Measurements from ENCODE around the gene USP6.
"Not testable (repeated sequence)": the region's sequence is repeated elsewhere in the genome, so short reads cannot be mapped to it uniquely, and the experiment has no call there.

USP6 gene

DNA sequence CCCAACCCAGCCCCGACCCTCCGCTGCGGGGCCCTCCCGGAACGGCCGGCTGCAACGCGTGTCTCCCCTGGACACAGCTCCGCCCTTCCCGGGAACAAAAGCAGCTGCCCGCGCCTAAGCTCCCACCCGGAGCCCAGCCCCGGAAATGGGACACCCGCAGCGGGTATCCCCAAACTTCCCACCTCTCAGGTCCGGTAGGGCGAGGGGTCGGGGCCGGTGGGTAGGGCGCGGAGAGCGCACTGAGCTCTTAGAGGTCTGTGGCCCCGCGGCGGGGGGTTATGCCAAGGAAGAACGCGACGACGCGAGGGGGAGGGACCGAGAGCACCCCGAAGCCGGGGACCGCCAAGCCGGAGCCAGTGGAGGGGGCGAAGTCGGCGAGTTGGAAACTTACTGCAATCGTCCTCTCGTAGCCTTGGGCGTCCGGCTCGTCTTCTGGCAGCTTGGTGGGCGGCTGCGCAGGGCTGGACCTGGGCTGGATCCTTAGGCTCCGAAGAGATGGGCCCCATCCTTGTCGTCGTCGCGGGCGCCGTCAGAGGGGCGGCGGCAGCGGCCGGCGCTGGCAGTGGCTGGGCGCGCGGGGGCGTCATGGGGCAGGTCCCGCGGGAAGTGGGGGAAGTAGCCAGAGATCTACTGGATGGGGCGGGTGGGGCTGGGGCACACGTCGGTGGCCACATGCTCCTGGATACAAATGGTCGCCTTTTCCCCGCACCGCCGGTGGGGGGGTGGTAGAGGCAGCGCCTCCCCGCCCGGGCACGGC lies 6.9 kb downstream of the USP6 start:
- no peak for DNase-seq

DNA sequence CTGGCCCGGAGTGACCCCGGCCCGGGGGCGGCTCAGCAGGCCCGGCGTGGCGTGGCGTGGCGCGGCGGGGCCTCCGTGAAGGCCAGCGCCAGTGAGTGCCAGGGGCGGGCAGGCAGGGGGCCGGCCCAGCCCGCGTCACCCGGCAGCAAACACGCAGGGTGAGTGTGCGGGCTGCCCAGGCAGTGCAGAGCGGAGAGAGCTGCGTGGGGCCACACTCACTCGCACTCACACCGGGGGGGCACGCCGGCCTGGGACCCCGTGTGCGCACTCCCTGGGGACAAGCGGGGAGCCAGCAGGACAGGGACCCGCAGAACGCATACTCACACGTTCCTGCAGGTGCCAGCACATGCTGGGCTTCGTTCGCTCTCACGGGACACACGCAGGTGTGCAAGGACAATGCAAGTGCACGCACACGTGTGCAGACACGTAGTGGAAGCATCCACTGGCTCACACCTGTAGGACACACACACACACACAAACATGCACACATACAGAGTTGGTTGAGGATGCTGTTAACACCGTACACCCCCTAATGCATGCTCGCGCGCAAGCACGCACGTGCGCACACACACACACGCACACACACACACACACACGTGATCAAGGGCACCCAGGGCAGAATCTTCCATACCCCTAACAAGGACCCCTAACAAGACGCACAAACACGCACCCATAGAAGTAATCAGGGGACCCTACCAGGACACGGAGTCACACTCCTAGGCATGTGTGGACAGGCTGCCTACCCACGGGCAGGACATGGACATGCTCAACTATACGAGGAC lies 7.7 kb downstream of the USP6 start:
- DNase-seq, result no peak

DNA sequence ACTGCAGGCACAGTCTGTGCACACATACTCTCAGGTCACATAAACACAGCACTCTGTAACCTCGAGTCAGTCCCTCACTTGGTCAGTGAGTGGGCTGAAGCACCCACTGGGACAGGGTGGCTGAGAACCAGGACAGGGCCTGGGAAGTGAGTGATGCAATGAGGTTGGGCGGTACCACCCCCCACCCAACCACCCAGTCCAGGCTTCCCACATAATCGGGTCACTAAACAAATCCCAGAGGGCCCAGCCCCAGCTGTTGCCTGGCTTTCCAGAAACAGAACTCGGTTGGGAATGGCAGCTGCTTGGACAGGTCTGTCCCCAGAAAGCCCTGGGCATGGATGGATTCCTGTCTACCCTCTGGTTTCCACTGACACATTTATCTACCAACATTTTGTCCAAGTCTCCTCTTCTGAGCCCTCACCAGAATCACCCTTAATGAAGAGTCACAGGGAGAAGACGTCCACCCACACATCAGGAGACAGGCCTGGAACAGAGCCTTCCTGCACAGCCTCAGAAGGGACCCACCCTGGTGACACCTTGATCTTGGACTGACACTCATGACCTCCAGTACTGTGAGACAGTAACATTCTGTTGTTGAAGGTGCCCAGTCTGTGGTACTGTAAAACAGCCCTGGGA lies 8.4 kb downstream of the USP6 start:
- not testable (repeated sequence) for DNase-seq

DNA sequence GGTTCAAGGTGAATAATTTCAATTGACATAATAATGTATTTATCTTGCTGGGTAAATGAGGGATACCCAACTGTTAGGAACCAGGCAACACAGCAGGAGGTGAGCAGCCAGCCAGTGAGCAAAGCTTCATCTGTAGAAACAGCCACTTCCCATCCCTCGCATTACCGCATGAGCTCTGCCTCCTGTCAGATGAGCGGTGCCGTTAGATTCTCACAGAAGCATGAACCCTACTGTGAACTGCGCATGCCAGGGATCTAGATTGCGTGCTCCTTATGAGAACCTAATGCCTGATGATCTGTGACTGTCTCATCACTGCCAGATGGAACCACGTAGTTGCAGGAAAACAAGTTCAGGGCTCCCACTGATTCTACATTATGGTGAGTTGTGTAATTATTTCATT lies 9.1 kb downstream of the USP6 start:
- not testable (repeated sequence) for DNase-seq

DNA sequence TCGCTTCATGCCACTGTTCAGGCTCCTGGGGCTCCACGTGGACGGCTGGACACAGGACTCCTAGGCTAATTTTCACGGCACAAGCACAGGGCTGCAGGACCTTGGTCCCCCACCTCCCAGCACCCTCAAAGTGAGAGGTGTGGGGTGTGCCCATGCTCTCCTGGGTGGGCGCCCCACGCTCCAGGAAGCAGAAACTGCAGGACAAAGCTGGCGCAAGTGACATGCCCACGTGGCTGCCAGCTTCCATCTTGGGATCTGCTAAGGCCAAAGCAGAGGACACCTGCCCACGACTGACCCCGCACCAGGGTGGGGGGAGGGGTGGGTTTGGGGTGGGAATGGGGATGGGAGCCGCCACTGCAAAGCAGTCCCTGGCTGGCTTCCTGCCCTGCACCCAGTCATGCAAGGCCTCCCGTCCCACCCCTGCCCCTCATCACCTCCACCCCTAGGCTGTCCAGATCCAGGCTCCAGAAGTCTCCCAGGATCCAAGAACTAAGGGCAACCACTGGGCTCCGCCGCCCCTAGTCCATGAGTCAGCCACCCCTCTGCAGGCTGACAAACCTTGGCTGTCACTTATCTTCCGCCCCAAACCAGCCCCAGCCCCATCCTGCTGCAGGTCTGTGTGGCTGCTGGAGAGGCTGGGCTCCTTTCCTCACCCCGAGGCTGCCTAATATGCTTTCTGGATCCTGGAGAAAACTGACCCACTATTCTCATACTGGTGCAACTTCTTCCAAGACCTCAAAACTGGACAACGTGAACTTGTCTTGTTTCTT lies 11.1 kb downstream of the USP6 start:
- DNase-seq, result no peak

DNA sequence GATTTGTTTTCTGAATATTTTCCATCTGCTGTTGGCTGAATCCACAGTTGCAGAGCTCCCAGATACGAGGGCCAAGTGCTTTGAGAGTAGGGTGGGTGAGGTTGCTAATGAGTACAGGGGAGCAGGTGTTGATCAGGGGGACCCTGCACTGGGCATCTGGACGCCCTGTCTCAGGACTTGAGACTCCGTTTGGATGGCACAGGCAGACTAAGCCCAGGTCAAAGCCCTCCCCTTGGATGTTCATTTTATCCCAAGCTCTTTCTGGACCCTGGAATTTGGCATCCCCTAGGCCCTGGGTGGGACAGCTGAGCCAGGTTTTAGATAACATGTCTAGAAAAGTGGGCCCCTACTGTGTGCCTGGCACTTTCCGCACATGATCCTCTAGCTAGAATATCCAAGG lies 12.1 kb downstream of the USP6 start:
- no peak for DNase-seq

DNA sequence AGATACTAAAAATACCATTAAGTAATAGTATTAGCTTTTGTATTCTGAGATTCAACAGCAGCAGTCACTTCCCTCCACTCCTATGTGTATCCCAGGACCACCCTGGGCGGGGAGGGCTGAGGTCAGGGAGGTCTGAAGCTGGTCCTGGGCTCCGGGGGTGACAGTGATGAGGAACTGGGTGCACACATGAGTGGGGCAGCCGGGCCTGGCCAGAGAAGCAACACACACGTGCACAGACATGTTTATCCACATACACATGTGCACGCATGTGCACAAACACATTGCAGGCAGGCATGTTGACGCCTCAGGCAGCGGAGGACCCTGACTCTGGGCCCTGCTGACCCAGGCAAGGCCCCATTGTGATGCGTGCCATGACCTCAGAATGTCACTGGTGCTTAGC lies 12.6 kb downstream of the USP6 start:
- not testable (repeated sequence) for DNase-seq

DNA sequence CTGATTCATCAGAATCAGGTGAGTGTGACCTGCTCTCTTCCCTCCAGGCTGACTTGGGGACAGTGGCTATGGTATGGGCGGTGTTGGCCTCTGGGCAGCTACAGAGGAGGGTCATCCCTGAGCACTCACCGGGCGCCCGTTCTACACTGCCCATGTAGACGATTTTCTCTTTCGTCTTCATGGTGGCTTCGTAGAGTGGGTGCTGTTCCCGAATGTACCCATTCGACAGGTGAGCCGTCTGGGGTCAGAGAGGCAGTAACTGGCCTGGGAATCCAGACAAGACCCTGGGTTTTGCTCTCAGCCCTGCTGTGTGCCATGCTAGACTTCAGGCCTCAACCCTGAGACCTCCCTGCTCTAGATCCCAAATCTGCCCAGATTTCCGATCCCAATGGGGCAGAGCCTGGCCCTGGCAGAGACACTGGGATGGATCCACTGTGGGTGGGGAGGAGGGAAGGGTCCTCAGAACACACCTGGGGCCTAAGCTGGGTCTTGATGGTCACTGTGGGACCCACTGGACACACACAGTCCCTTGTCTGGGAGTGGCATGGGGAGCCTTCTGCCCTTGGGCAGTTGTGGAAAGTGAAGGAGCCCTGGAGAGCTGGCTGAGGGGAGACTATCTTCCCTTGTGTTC lies 13.2 kb downstream of the USP6 start:
- no peak for DNase-seq

DNA sequence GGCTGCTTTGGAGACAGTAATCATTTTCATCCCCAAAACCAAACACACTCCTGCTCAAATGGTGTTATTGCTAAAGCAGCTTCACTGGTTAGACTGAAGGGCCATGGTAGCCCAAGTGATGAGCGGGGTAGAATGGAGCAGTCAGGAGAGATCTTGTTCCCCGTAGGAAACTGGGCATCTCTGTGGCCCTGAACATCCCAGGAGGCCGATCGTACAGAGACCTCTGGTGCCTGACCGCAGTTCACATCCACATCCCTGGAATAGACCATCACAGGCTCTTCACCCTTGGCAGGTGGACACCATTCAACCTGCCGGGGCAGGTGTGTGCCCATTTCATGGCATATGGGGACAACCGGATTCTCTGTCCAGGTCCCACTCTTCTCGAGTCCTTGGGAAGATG lies 13.9 kb downstream of the USP6 start:
- not testable (repeated sequence) for DNase-seq

DNA sequence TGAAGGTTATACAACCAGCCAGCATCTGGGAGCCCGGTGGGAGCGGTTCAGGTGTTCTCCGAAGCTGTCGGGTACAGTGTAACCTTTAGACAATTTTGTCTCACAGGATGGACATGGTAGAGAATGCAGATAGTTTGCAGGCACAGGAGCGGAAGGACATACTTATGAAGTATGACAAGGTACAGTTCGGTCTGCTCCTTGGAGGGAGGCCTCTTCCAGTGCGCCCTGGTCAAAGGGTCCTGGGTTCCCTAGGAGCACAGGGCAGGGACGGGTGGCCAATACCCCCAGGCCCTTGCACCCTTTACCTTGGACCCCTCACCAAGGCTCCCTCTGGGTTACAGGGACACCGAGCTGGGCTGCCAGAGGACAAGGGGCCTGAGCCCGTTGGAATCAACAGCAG lies 14.4 kb downstream of the USP6 start:
- DNase-seq, result not testable (repeated sequence)

DNA sequence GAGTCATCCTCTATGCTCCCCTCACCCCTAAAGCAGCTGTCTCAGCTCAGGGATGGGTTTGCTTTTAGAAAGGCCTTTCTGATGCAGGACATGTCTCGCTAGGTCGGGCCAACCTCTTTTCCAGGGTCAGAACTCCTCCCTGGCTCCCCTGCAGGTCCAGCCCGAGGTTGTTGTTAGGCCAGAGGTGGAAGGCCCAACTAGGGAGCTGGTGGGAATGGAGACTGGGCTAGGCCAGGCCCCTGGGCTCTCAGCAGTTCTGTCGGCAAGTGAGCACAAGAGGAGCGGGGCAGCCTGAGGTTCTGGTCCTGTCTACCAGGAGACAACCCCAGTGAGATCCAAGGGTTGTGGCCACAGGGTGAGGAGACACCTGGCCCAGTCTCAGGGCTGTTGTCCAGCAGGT lies 14.9 kb downstream of the USP6 start:
- DNase-seq, result not testable (repeated sequence)

DNA sequence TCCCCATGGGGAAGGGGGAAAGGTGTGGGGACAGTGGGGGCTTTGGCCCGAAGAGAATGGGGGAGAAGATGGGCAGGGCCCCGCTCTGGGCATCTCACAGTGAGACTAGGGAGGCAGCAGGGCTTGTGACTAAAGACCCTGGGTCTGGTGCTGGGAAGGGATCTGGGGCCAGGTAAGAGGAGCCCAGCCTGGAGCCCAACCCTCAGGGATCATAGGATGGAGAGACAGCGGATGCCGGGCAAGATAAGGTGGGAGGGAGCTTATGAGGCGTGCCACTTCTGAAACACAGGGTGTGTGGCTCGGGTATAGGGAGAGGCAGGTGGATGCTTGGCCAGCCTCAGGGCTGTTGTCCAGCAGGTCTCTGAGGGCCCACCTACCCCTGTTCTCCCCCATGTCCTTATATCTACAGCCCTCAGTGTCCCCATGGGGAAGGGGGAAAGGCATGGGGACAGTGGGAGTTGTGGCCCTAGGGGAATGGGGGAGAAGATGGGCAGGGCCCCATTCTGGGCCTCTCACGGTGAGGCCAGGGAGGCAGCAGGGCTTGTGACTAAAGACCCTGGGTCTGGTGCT lies 15.4 kb downstream of the USP6 start:
- no peak for DNase-seq

DNA sequence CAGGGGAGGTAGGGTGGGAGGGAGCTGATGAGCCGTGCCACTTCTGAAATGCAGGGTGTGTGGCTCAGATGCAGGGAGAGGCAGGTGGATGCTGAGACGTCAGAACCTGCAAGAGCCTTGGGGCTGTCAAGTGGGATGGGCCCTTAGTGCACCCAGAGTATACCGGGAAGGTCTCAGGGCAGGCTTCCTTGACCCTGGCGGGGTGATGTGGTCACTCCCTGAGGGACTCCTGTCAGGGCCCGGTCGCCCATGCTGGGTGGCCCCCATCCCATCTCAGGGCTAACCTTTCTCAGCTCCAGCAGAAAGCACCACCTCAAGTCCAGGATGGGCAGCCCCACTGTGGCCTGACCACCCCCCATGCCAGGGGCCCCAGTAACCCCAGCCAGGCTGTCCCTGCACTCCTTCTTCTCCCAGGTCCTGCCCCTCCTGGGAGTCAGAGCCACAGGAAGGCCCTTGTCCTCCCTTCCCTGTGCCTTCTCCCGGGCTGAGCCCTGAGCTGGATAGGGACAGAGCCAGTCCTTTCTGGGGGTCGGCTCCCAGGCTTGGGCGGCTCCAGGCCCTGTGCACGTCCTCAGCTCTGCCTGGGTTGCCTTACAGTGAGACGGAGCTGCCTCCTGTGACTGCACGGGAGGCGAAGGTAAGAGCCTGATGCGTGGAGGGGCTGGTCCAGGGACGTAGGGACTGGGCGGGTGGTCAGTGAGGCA lies 16.1 kb downstream of the USP6 start:
- not testable (repeated sequence) for DNase-seq

DNA sequence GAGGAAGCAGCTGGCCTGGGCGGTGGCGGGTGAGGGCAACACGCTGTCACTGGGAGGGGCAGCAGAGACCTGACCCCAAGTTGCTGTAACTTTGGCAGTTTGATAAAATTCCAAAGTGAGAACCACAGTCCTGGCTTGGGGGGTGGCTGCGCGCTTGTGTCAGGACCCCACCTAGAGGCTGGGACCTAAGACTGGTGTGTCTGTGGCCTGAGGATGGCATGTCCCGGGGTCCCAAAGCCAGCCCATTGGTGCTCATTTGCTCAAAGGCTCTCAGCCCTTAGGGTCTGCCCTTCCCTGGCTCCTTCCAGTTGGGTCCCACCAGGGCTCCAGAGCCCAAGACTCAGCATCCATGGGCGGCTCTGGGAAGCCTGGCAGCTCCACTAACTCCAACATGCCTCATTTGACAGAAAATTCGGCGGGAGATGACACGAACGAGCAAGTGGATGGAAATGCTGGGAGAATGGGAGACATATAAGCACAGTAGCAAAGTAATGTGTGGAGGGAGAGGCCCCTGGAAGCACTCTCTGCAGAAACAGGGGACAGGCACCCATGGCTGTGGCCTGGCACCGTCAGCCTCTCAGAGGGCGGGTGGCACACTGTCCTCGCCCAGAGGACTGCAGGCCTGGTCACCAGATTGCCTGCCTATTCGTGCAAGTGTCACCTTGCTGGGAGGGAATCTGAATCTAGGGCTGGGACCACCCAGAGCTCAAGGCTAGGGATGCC lies 16.8 kb downstream of the USP6 start:
- not testable (repeated sequence) for DNase-seq

DNA sequence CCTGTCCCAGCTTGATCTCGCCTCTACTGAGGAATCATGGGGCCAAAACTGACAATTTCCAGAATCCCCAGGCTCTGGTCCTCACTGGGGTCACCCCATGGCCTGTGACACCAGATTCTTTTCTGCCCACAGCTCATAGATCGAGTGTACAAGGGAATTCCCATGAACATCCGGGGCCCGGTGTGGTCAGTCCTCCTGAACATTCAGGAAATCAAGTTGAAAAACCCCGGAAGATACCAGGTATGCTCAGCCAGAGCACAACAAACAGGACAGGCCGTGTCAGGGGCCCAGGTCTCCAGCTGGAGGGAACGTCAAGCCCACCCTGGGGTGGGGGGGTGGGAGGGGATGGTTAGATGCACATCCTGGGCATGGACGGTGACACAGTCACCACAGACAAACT lies 17.5 kb downstream of the USP6 start:
- no peak for DNase-seq

DNA sequence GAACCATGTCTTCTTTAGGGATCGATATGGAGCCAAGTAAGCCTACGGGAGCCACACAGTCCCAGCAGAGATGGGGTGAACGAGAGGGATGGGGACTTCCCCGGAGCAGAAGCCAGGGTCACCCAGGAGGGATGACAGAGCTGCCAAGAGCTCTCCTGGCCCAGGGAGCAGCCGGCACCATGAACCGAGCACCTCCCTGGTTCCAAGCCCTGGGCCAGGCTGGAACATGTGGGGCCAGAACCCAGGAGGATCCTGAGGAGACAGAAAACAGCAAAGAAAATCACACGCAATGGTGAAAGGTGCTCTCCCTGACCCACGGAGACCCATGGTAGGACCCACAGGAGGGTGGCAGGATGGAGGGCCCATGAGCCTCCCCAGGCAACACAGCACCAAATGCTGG lies 18.1 kb downstream of the USP6 start:
- not testable (repeated sequence) for DNase-seq

DNA sequence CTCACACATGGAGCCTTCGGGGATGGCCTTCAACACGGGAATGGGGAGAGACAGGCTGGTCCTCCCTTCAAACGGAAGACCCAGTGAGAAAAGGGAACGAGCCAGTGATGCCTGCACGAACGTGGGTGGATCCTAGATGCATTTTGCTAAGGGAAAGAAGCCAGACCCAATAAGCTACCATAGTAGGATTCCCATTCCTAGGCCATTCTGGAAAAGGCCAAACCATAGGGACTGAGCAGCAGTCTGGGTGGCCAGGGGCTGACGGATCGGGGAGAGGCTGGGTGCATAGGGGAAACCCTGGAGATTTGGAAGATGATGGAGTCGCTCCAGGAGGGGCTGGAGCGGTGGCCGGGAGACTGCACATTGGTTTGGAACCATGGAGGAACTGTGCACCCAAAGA lies 18.7 kb downstream of the USP6 start:
- not testable (repeated sequence) for DNase-seq

DNA sequence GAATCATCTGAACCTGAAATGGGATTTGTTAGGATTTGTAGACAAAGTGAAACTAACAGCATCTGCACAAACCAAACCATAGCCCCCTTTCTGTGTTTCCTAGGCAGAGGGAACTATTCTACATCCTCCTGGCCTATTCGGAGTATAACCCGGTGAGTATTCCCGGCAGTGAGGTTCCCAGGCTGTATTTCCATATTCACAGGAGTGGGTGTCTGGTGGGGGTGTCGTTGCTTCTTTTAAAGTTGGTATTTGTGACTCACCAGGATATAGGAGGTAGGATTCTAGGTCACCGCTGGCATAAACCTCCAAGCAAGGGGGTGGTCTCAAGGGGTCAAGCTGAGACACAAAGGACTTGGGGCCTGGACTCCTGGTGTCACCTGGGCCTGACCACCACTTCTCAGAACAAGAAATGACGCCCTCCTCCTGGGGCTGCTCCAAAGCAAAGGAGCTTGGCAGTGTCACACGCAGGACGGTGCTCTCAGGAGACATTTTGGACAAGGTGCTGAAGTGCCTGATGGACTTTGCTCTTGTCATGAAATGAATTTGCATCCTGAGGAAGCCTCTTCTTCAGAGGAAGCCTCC lies 19.4 kb downstream of the USP6 start:
- DNase-seq, result not testable (repeated sequence)

DNA sequence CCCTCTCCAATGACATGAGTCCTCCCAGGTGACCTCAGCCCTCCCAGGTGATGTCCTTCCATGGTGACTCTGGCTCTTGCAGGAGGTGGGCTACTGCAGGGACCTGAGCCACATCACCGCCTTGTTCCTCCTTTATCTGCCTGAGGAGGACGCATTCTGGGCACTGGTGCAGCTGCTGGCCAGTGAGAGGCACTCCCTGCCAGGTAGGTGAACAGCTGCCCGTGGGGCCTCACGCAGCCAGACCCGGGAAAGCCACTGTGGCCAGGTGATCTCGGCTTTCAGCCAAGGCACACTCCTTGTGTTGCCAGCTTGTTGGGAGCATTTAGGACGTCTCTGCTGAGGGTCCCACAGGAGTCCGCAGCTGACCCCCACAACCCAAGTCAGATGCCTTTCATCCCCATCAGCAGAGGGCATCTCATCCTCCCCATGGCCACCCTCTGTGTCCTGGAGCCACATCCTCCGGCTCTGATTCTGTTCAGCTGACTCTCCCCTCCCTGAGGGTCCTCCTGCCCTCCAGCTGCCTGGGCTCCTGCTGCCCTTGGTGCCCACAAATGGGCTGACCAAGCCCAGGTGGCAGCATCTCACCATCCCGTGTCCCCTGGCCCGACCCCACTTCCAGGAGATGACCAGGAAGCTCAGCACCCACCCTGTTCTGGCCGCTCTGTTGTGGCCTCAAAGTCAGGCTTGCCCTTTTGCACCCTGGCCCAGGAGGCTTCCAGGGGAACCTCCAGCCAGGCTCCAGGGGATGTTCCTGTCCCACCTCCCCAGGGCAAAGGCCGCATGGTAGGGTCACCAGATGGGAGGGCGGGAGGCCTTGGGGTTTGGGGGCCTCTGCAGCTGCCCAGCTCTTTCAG lies 20.1 kb downstream of the USP6 start:
- DNase-seq, result no peak
